Measurements from ENCODE around the gene ERC1. TPM values are rescaled to one million over a fixed set of nuclear protein-coding genes. Genes with fewer than 3 reads are reported as not detected.

ERC1 gene
- total and polyA plus RNA-seq, 2 donors (not counting 3 experiments of a cell fraction or from before 2014, with no cell fraction given): 11.7 to 66.1 TPM

DNA sequence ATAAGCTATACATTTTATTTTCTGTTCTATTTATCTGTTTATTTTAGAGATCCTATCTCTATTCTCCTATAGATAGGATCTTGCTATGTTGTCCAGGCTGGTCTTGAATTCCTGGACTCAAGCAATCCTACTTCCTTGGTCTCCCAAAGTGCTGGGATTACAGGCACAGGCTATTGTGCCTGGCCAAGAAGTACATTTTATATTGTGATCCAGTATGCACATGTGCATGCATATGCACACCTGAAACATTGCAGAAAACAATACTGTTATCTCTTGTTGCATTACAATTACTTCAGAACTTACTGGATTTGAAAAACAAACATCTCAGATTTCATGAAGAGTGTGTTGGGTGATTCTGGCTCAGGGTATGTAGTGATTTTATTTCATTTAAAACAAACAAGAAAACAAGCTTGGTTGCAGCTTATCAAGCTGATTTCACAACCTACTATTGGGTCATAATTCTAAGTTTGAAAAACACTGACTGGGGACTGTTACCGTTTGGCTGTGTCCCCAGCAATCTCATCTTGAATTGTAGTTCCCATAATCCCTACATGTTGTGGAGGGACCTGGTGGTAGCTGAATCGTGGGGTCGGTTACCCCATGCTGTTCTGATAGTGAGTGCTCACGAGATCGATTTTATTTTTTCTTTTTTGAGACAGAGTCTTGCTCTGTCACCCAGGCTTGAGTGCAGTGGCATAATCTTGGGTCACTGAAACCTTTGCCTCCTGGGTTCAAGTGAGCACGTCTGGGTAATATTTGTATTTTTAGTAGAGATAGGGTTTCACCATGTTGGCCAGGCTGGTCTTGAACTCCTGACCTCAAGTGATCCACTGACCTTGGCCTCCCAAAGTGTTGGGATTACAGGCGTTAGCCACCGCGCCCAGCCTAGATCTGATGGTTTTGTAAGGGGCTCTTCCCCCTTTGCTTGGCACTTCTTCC, 31.3 kb downstream of the ERC1 start:
- BruUV-seq (replicated peaks): no TSS peak
- no peak overlapping the region for H2AFZ ChIP-seq (ENCODE audit: low read depth, low read length)
- no peaks in the 10 kb centered on the region for H4K20me1 ChIP-seq (replicated peaks; ENCODE audit: control insufficient read depth, extremely low read depth, insufficient read depth, low read length)
- ChIA-PET POLR2A (no interaction called here), CTCF (interaction anchor here (0.6 to 1.5 kb wide), 2 partner anchors 22 to 199 kb away, joined by 3 read pairs; no protein-coding TSS in a partner anchor)
- H3K4me1 ChIP-seq (ENCODE audit: control insufficient read depth, extremely low read depth, insufficient read depth, low read length): no peaks in the 10 kb centered on the region
- no peak for FAIRE-seq
- TF ChIP-seq POLR2A (IDR thresholded peaks at IDR 0.05; ENCODE audit: low read depth, low read length): no peak
- H3K9me1 ChIP-seq (replicated peaks; ENCODE audit: control insufficient read depth, extremely low read depth, insufficient read depth, low read length): peaks cover 3% of the 10 kb centered on the region
- H3K36me3 ChIP-seq (ENCODE audit: control insufficient read depth in 2 of 2, extremely low read depth in 1 of 2, insufficient read depth in 2 of 2, low read length in 2 of 2): no peaks in the 10 kb centered on the region
- H3K9ac ChIP-seq (replicated peaks; ENCODE audit: extremely low read depth, insufficient read depth, low read length): no peak overlapping the region
- H3K9me3 ChIP-seq (replicated peaks; ENCODE audit: control insufficient read depth, insufficient read depth, low read length): no peaks in the 10 kb centered on the region
- H3K27ac ChIP-seq (ENCODE audit: insufficient read depth, low read depth, low read length): no peak overlapping the region
- no peaks in the 10 kb centered on the region for H3K27me3 ChIP-seq (ENCODE audit: control insufficient read depth in 2 of 2, insufficient read depth in 2 of 2, low read length in 2 of 2)
- no peak overlapping the region for H3K4me3 ChIP-seq (replicated peaks in 1 of 3; ENCODE audit: insufficient read depth in 1 of 3, low read depth in 1 of 3, low read length in 3 of 3)
- DNase-seq (ENCODE audit: low read depth, low spot score): no peak
- no peak overlapping the region for H3K4me2 ChIP-seq (ENCODE audit: insufficient read depth, low read length)
- dilution Hi-C loops (cut with MboI; ENCODE audit: extremely low pct_ligation_motif_present, low sequenced_read_pairs): no loop called here
- peaks cover 3% of the 10 kb centered on the region for H3K79me2 ChIP-seq (ENCODE audit: control insufficient read depth, insufficient read depth, low read length)
- intact Hi-C loops (cut with micrococcal nuclease): no loop called here

DNA sequence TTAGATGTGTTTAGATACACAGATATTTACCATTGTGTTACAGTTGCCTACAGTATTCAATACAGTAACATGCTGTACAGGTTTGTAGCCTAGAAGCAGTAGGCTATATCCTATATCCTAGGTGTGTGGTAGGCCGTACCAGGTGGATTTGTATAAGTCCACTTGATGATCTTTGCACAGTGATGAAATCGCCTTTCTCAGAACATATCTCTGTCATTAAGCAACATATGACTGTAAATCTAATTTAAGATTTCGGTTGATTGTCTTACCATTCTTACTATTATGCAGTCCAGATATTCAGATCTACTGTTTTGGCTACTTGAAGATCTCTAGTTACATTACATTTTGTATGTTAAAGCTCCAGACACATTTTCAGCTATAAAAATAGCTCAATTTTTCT, 39.8 kb downstream of the ERC1 start:
- Histone ChIP-seq H3K27me3 (ENCODE audit: control insufficient read depth in 2 of 2, insufficient read depth in 2 of 2, low read length in 2 of 2) (no peaks in the 10 kb centered on the region), H3K36me3 (ENCODE audit: control insufficient read depth in 2 of 2, extremely low read depth in 1 of 2, insufficient read depth in 2 of 2, low read length in 2 of 2) (peaks cover 5 to 6% of the 10 kb centered on the region in 2 experiments), H3K9me3 (replicated peaks; ENCODE audit: control insufficient read depth, insufficient read depth, low read length) (no peaks in the 10 kb centered on the region), H3K4me1 (ENCODE audit: control insufficient read depth, extremely low read depth, insufficient read depth, low read length) (no peaks in the 10 kb centered on the region), H4K20me1 (replicated peaks; ENCODE audit: control insufficient read depth, extremely low read depth, insufficient read depth, low read length) (no peaks in the 10 kb centered on the region), H3K9me1 (replicated peaks; ENCODE audit: control insufficient read depth, extremely low read depth, insufficient read depth, low read length) (no peaks in the 10 kb centered on the region), H3K79me2 (ENCODE audit: control insufficient read depth, insufficient read depth, low read length) (peaks cover 6% of the 10 kb centered on the region), H3K4me3 (replicated peaks in 1 of 3; ENCODE audit: insufficient read depth in 1 of 3, low read depth in 1 of 3, low read length in 3 of 3) (no peak overlapping the region), H3K4me2 (ENCODE audit: insufficient read depth, low read length) (no peak overlapping the region), H2AFZ (ENCODE audit: low read depth, low read length) (no peak overlapping the region), H3K9ac (replicated peaks; ENCODE audit: extremely low read depth, insufficient read depth, low read length) (no peak overlapping the region), H3K27ac (ENCODE audit: insufficient read depth, low read depth, low read length) (no peak overlapping the region)
- ChIA-PET CTCF (interaction anchor here (0.6 to 2.2 kb wide), 3 partner anchors 17 to 770 kb away, joined by 3 to 8 read pairs (median 4); no protein-coding TSS in a partner anchor), POLR2A (no interaction called here)
- no peak for TF ChIP-seq GATA2 (IDR thresholded peaks at IDR 0.05; ENCODE audit: insufficient read depth, insufficient read length, low read depth, low read length)
- no TSS peak for BruUV-seq (replicated peaks)
- intact Hi-C loops (cut with micrococcal nuclease) (no loop called here), dilution Hi-C loops (cut with MboI; ENCODE audit: extremely low pct_ligation_motif_present, low sequenced_read_pairs) (no loop called here)
- no peak for FAIRE-seq
- DNase-seq (ENCODE audit: low read depth, low spot score): no peak
